Measurements from ENCODE around the gene SYT2.
"Not testable (repeated sequence)": the region's sequence is repeated elsewhere in the genome, so short reads cannot be mapped to it uniquely, and the experiment has no call there.

SYT2 gene

DNA sequence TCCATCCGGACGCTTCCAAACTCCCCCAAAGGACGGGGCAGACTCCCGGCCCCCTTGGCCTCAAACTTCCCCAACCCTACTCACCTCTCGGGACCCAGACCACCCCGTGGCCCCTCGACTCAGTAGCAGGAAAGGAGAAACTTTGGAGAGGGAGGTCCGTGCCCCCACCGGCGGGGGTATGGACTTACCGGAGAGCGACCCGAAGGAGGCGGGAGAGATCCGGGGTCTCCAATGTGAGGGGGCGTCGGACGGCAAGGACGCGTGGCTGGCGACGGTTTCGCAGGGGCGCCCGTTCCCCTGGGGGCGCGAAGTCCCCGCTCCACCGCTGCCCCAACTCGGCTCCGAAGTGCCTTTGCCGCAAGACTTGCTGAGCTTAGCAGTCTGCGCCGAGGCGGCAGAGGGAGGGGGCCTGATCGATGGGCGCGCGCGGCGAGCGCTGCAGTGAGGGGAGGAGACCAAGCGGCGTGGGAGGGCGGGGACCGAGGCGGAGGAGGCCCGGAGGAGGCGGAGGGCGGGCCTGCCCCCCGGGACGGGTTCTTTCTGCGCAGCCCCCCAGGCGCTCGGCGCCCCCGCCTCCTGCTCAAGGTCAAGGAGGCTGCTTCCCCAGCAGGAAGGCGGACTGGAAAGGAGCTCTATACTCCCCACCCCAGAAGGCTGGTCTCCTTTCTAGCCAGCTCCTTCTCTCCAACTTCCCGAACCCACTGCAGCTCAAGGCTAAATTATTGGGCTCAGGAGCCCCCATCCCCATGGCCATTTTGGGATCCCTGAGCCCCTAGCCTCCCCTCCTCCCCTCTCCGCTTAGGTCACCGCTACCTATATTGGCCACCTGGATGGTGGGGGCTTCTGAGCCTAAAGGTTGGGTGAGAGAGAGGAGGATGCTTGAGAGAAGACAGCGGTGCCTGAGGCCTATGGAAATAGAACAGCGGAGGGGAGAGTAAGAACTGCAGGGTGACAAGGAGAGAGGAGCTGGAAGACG is at the start of gene SYT2:
TSS of gene SYT2 (minus strand) at position 385 of the 976 bp plus-strand sequence. CDS start 104,682 bp downstream, outside the sequence.
- no peak within 1 kb of the TSS for H3K27ac ChIP-seq (ENCODE audit: low read length)
- peaks cover 0 to 18% of the 10 kb centered on the region in 2 donors for H3K4me1 ChIP-seq (ENCODE audit: control insufficient read depth in 1 of 2, insufficient read depth in 2 of 2, low read length in 2 of 2)
- H3K9me3 ChIP-seq (ENCODE audit: control insufficient read depth in 1 of 2, low read length in 2 of 2), result no peaks in the 10 kb centered on the region
- peaks cover 39% of the 10 kb centered on the region for H3K27me3 ChIP-seq (ENCODE audit: low read depth, low read length)
- H3K36me3 ChIP-seq (ENCODE audit: control insufficient read depth in 1 of 2, insufficient read depth in 2 of 2, low read length in 2 of 2), result no peaks in the 10 kb centered on the region
- peak within 1 kb of the TSS; percentile 33 to 62 for H3K4me3 ChIP-seq (ENCODE audit: low read depth in 1 of 2, low read length in 2 of 2)

DNA sequence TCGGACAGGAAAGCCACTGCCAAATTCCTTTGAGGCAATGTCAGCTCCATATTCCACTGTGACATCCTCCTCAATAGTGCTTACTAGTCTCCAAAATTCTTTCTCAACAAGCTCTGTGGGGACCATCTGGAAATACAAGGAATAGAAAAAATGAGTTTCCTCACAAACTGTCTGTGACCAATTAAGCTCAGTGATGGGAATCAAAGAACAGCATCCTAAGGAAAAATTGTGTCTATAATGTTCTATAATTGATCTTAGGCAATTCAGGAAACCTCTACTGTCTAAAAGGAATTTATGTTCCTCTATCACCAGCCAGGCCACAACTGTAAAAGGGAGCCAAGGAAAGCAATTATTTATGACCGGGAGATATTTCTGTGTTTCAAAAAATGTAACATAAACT is 46.1 kb upstream of the SYT2 start:
- H3K4me3 ChIP-seq (ENCODE audit: low read depth in 1 of 2, low read length in 2 of 2), result no peak overlapping the region
- H3K4me1 ChIP-seq (ENCODE audit: control insufficient read depth in 1 of 2, insufficient read depth in 2 of 2, low read length in 2 of 2), result no peaks in the 10 kb centered on the region
- H3K9me3 ChIP-seq (ENCODE audit: control insufficient read depth in 1 of 2, low read length in 2 of 2), result no peaks in the 10 kb centered on the region
- no peak overlapping the region for H3K27ac ChIP-seq (ENCODE audit: low read length)
- H3K27me3 ChIP-seq (ENCODE audit: low read depth, low read length), result no peaks in the 10 kb centered on the region
- peaks cover 60 to 87% of the 10 kb centered on the region in 2 donors for H3K36me3 ChIP-seq (ENCODE audit: control insufficient read depth in 1 of 2, insufficient read depth in 2 of 2, low read length in 2 of 2)

DNA sequence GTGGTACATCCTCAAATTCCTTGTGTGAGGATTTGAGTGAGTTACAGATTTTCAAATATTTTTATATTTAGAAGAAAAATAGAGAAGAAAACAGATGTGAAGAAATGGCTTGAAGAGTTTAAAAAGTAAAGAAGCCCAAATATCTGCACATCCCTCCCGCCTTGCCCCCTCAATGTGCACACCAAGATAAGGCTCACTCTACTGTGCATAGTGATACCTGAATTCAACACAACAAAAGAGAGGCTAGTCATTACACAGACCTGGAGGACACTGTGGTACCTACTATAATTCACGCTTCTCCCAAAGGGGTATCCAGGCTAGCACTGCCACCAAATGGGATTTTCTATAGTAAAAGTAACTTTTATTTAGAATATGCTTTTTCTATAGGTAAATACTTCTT is 44.0 kb upstream of the SYT2 start:
- Histone ChIP-seq H3K36me3 (ENCODE audit: control insufficient read depth in 1 of 2, insufficient read depth in 2 of 2, low read length in 2 of 2) (peaks cover 59 to 75% of the 10 kb centered on the region in 2 donors), H3K4me1 (ENCODE audit: control insufficient read depth in 1 of 2, insufficient read depth in 2 of 2, low read length in 2 of 2) (no peaks in the 10 kb centered on the region), H3K9me3 (ENCODE audit: control insufficient read depth in 1 of 2, low read length in 2 of 2) (no peaks in the 10 kb centered on the region)

DNA sequence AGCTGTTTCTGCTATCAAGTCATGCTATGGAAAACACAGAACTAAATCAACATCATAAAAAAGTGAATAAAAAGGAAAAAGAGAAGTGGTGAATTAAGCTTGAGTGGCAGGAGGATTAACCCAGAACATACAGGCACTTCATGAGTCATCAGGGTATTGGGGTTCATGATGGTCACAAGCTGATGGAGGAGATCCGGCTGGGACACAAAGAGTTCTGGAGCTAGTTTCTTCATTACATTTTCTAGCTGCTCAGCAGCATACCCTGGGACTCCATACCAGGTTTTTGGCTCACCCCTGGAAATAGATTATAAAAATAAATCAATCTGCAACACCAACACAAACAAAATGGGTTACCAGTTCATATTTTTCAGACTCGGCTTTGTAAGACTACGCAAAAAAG is 42.5 kb upstream of the SYT2 start:
- Histone ChIP-seq H3K27me3 (ENCODE audit: low read depth, low read length) (no peaks in the 10 kb centered on the region), H3K27ac (ENCODE audit: low read length) (no peak overlapping the region), H3K4me3 (ENCODE audit: low read depth in 1 of 2, low read length in 2 of 2) (no peak overlapping the region), H3K36me3 (ENCODE audit: control insufficient read depth in 1 of 2, insufficient read depth in 2 of 2, low read length in 2 of 2) (peaks cover 61 to 76% of the 10 kb centered on the region in 2 donors), H3K4me1 (ENCODE audit: control insufficient read depth in 1 of 2, insufficient read depth in 2 of 2, low read length in 2 of 2) (no peaks in the 10 kb centered on the region), H3K9me3 (ENCODE audit: control insufficient read depth in 1 of 2, low read length in 2 of 2) (no peaks in the 10 kb centered on the region)

More for the DNA sequence above, 44.0 kb upstream of the SYT2 start:
- Histone ChIP-seq H3K27me3 (ENCODE audit: low read depth, low read length) (no peaks in the 10 kb centered on the region), H3K27ac (ENCODE audit: low read length) (no peak overlapping the region), H3K4me3 (ENCODE audit: low read depth in 1 of 2, low read length in 2 of 2) (no peak overlapping the region)

DNA sequence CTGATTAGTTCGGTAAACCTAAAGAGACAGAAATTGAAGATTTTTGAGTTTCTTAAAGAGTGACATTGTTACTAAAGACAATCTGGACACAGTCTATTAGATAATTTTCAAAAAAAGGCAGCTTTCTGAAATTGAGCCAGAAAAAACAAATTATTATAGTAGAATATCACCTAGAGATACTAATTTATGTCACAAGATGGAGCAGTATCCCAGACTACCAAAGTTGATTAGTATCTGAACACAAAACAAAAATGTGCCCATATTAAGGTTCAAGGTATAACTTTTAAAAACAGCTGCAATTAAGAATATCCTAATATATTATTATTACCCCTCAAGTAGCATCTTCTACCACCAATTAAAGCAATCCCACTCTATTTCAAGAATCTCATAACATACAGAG is 40.5 kb upstream of the SYT2 start:
- Histone ChIP-seq H3K4me1 (ENCODE audit: control insufficient read depth in 1 of 2, insufficient read depth in 2 of 2, low read length in 2 of 2) (no peaks in the 10 kb centered on the region), H3K9me3 (ENCODE audit: control insufficient read depth in 1 of 2, low read length in 2 of 2) (no peaks in the 10 kb centered on the region), H3K27ac (ENCODE audit: low read length) (no peak overlapping the region), H3K36me3 (ENCODE audit: control insufficient read depth in 1 of 2, insufficient read depth in 2 of 2, low read length in 2 of 2) (peaks cover 44 to 61% of the 10 kb centered on the region in 2 donors), H3K27me3 (ENCODE audit: low read depth, low read length) (no peaks in the 10 kb centered on the region), H3K4me3 (ENCODE audit: low read depth in 1 of 2, low read length in 2 of 2) (no peak overlapping the region)

DNA sequence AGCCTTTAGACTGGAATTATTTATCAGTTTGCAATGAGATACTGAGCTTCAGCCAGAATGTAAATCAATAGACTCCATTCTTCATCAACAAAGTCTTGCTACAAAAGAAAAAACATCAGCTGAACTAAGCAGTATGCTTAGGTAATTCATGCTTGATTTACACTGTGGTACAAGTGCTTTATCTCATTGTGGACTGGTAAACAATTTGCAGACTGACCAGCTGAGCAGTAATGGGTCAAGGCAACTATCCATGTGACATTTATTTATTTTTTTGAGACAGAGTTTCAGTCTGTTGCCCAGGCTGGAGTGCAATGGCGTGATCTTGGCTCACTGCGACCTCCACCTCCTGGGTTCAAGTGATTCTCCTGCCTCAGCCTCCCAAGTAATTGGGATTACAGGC is 39.8 kb upstream of the SYT2 start:
- H3K4me3 ChIP-seq (ENCODE audit: low read depth in 1 of 2, low read length in 2 of 2), result no peak overlapping the region
- no peaks in the 10 kb centered on the region for H3K9me3 ChIP-seq (ENCODE audit: control insufficient read depth in 1 of 2, low read length in 2 of 2)
- no peaks in the 10 kb centered on the region for H3K4me1 ChIP-seq (ENCODE audit: control insufficient read depth in 1 of 2, insufficient read depth in 2 of 2, low read length in 2 of 2)
- H3K27ac ChIP-seq (ENCODE audit: low read length), result no peak overlapping the region
- H3K27me3 ChIP-seq (ENCODE audit: low read depth, low read length), result no peaks in the 10 kb centered on the region
- peaks cover 44 to 61% of the 10 kb centered on the region in 2 donors for H3K36me3 ChIP-seq (ENCODE audit: control insufficient read depth in 1 of 2, insufficient read depth in 2 of 2, low read length in 2 of 2)

DNA sequence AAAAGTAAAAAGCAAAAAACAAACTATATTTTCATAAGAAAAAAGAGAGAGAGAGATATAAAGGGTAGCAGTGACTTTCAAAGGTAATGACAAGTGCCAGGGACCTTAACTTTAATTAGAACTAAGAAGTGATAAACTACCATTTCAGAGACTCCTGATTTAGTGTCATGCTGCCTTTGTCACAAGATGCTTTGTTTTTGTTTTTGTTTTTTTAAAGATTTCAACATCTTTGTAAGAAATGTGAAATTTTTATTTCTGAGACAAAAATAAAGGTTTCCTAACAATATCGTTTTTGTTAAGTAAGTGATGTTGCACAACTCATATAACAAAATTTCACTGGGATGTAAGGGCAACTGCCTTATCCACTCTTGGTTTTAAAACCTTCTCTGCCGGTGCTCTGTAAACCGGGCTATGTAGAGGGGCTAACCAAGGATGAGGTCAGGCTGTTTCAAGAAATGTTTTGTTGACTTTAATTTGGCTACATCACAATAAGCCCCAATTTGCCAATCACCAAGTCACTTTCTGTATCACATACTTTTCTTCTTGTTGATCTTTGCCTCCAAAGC is 35.2 kb upstream of the SYT2 start:
- no peak overlapping the region for H3K27ac ChIP-seq (ENCODE audit: low read length)
- no peaks in the 10 kb centered on the region for H3K27me3 ChIP-seq (ENCODE audit: low read depth, low read length)
- peaks cover 52 to 67% of the 10 kb centered on the region in 2 donors for H3K36me3 ChIP-seq (ENCODE audit: control insufficient read depth in 1 of 2, insufficient read depth in 2 of 2, low read length in 2 of 2)
- no peak overlapping the region for H3K4me3 ChIP-seq (ENCODE audit: low read depth in 1 of 2, low read length in 2 of 2)
- H3K4me1 ChIP-seq (ENCODE audit: control insufficient read depth in 1 of 2, insufficient read depth in 2 of 2, low read length in 2 of 2), result no peaks in the 10 kb centered on the region
- no peaks in the 10 kb centered on the region for H3K9me3 ChIP-seq (ENCODE audit: control insufficient read depth in 1 of 2, low read length in 2 of 2)

DNA sequence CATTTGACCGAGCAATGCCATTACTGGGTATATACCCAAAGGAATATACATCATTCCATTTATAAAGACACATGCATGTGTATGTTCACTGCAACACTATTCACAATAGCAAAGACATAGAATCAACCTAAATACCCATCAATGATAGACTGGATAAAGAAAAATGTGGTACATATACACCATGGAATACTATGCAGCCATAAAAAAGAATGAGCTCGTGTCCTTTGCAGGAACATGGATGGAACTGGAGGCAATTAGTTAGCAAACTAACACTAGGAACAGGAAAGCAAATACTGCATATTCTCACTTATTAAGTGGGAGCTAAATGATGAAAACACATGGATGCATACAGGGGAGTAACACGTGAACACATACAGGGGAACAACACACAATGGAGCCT is 34.5 kb upstream of the SYT2 start:
- not testable (repeated sequence) for H3K27me3 ChIP-seq (ENCODE audit: low read depth, low read length); H3K27ac ChIP-seq (ENCODE audit: low read length); H3K9me3 ChIP-seq (ENCODE audit: control insufficient read depth in 1 of 2, low read length in 2 of 2); H3K4me3 ChIP-seq (ENCODE audit: low read depth in 1 of 2, low read length in 2 of 2); H3K4me1 ChIP-seq (ENCODE audit: control insufficient read depth in 1 of 2, insufficient read depth in 2 of 2, low read length in 2 of 2)
- H3K36me3 ChIP-seq (ENCODE audit: control insufficient read depth in 1 of 2, insufficient read depth in 2 of 2, low read length in 2 of 2), result peaks cover 47 to 69% of the 10 kb centered on the region in 2 donors

DNA sequence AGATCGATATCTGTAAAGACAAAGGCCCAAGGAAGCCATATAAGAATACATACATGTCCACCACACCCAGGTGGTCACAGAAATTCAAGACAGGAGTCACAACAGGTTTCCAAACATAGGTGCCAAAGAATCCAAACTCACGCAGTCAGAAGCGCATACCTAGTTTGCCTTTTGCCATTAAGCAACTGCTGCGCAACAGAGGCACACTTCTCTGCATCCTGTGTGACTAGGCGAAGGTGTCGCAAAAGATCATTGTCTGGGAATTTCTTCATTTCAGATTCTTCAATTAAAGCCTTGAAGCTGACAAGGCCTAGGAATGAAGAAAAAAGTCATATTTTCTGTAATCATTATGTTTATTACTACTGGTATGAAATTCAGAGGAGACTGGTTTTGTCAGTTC is 32.2 kb upstream of the SYT2 start:
- peaks cover 44 to 57% of the 10 kb centered on the region in 2 donors for H3K36me3 ChIP-seq (ENCODE audit: control insufficient read depth in 1 of 2, insufficient read depth in 2 of 2, low read length in 2 of 2)

DNA sequence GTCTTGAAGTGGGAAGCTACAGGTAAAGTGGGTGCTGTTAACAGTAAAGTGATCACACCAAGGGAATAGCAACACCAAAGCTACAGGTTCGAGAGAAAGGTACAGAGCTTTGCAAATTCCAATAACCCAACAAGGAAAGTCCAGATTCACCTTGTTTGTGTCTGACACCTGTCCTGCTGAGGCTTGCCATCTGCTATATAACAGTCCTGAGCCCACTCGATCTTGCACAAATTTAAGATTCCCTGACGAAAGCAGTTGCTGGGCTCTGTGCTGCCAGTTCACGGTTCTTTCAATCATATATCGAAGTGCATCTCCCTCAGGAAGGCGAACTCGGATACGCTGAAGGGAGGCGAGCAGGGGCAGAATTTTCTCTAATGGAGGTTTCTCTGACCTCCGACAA is 23.0 kb upstream of the SYT2 start:
- Histone ChIP-seq H3K36me3 (ENCODE audit: control insufficient read depth in 1 of 2, insufficient read depth in 2 of 2, low read length in 2 of 2) (peaks cover 71 to 80% of the 10 kb centered on the region in 2 donors), H3K4me1 (ENCODE audit: control insufficient read depth in 1 of 2, insufficient read depth in 2 of 2, low read length in 2 of 2) (no peaks in the 10 kb centered on the region), H3K9me3 (ENCODE audit: control insufficient read depth in 1 of 2, low read length in 2 of 2) (no peaks in the 10 kb centered on the region), H3K4me3 (ENCODE audit: low read depth in 1 of 2, low read length in 2 of 2) (no peak overlapping the region), H3K27me3 (ENCODE audit: low read depth, low read length) (no peaks in the 10 kb centered on the region), H3K27ac (ENCODE audit: low read length) (no peak overlapping the region)

More for the DNA sequence above, 32.2 kb upstream of the SYT2 start:
- Histone ChIP-seq H3K27me3 (ENCODE audit: low read depth, low read length) (no peaks in the 10 kb centered on the region), H3K4me1 (ENCODE audit: control insufficient read depth in 1 of 2, insufficient read depth in 2 of 2, low read length in 2 of 2) (no peaks in the 10 kb centered on the region), H3K4me3 (ENCODE audit: low read depth in 1 of 2, low read length in 2 of 2) (no peak overlapping the region), H3K27ac (ENCODE audit: low read length) (no peak overlapping the region), H3K9me3 (ENCODE audit: control insufficient read depth in 1 of 2, low read length in 2 of 2) (no peaks in the 10 kb centered on the region)

DNA sequence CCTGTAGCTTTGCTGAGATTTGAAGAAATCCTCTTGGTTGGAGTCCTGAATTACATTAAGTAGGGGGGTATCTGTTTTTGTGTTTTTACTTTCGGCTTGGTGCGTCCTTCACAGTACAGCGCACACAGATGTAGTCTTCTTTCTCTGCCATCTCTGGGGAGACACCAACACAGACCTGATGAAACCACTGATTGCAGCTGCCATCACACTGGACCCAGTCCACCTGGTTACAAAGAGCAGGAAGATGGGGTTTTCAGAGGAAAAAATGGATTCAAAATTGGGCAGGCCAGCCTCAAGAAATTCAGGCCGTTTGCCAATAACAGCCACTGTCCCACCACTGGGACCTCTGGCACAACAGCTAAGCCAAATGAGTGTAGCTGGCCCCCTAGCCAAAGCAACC is 18.7 kb upstream of the SYT2 start:
- Histone ChIP-seq H3K27me3 (ENCODE audit: low read depth, low read length) (no peaks in the 10 kb centered on the region), H3K9me3 (ENCODE audit: control insufficient read depth in 1 of 2, low read length in 2 of 2) (no peaks in the 10 kb centered on the region), H3K27ac (ENCODE audit: low read length) (no peak overlapping the region), H3K36me3 (ENCODE audit: control insufficient read depth in 1 of 2, insufficient read depth in 2 of 2, low read length in 2 of 2) (peaks cover 71 to 81% of the 10 kb centered on the region in 2 donors), H3K4me3 (ENCODE audit: low read depth in 1 of 2, low read length in 2 of 2) (no peak overlapping the region), H3K4me1 (ENCODE audit: control insufficient read depth in 1 of 2, insufficient read depth in 2 of 2, low read length in 2 of 2) (no peaks in the 10 kb centered on the region)

All from muscle layer of duodenum (tissue), 2 donors.